Measurements from ENCODE around the gene HOXB8. TPM values are rescaled to one million over a fixed set of nuclear protein-coding genes. Genes with fewer than 3 reads are reported as not detected.

HOXB8 gene
- total RNA-seq, 1 donor from 2014 or later = 0.98 TPM

DNA sequence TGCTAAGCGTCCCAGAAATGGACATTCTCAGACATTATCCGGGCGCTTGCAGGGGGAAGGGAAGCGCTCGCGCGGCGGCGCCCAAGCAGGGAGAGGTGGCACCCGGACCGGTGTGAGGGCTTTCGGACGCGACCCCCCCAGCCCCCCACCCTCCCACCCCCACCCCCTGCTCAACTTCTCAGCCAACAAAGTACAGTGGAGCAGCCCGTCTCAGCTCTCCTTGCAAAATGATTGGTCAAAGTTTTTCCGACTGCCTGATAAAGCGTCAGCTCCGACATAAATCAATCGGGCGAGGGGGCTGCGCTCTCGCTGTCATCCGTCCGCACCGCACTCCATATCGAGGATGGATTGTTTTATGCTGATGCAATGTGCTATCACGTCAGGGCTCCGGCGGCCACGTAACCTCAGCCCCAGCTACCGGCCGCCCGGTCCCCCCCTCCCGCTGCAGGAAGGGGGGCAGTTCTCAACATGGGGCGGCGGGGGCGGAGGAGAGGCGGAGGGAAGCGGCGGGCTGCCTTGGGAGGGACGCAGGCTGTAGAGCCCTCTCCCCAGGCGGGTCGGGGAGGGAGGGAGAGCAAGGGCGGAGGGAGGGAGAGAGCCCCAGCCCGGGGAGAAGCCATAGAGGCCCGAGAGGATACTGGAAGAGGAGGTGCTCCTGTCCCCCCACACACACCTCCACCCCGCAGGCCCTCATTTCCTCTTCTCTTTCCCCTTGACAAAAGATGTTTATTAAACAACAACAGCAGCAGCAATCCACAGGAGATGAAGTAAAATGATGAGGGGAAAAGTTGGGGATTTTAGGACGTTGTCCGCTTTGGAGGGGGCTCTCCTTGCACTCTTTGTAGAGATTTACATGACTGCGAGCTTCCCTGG is 11.4 kb upstream of the HOXB8 start, which contains the start of gene HOXB9:
HOXB9 (minus strand) TSS at position 114 of the 873 bp plus-strand sequence; CDS start at position 25, 89 bp downstream.
- DNase-seq (ENCODE audit: low spot score) = no peak
- ATAC-seq = no peak
- intact Hi-C loops (cut with DNase I) = no loop called here

GRCh38 chr17:48625495-48626244 is 10.6 kb upstream of the HOXB8 start:
- DNase-seq (ENCODE audit: low spot score) = no peak
- intact Hi-C loops (cut with DNase I) = no loop called here
- ATAC-seq = no peak

- intact Hi-C loops (cut with DNase I) = no loop called here
- DNase-seq (ENCODE audit: low spot score) (no peak), ATAC-seq (peak; percentile 43)
Measured at GRCh38 chr17:48624544-48625494, 9.7 kb upstream of the HOXB8 start.

GRCh38 chr17:48624118-48624517 is 9.0 kb upstream of the HOXB8 start:
- intact Hi-C loops (cut with DNase I) = no loop called here
- ATAC-seq (no peak), DNase-seq (ENCODE audit: low spot score) (no peak)

DNA sequence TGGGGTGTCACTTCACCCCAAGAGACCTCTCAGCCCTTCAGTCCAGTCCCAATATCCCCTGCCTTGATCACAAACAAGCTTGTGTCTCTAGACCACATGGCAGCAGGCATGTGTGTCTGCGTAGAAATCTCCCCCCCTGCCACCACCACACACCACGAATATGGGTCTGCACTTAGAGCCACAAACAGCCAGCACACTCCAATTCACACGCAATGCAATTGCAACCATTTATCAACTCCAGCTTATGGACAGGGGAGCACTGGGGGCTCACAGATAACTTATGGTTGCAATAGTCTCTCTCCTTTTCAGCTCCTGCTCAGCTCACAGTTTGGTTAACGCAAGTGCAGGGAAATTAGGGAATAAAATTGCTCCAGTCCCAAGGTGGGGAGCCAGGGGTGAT is 8.5 kb upstream of the HOXB8 start:
- intact Hi-C loops (cut with DNase I) = no loop called here
- ATAC-seq (no peak), DNase-seq (ENCODE audit: low spot score) (no peak)

- DNase-seq (ENCODE audit: low spot score) (no peak), ATAC-seq (no peak)
- intact Hi-C loops (cut with DNase I) = no loop called here
Measured at GRCh38 chr17:48622857-48623256, 7.8 kb upstream of the HOXB8 start.

DNA sequence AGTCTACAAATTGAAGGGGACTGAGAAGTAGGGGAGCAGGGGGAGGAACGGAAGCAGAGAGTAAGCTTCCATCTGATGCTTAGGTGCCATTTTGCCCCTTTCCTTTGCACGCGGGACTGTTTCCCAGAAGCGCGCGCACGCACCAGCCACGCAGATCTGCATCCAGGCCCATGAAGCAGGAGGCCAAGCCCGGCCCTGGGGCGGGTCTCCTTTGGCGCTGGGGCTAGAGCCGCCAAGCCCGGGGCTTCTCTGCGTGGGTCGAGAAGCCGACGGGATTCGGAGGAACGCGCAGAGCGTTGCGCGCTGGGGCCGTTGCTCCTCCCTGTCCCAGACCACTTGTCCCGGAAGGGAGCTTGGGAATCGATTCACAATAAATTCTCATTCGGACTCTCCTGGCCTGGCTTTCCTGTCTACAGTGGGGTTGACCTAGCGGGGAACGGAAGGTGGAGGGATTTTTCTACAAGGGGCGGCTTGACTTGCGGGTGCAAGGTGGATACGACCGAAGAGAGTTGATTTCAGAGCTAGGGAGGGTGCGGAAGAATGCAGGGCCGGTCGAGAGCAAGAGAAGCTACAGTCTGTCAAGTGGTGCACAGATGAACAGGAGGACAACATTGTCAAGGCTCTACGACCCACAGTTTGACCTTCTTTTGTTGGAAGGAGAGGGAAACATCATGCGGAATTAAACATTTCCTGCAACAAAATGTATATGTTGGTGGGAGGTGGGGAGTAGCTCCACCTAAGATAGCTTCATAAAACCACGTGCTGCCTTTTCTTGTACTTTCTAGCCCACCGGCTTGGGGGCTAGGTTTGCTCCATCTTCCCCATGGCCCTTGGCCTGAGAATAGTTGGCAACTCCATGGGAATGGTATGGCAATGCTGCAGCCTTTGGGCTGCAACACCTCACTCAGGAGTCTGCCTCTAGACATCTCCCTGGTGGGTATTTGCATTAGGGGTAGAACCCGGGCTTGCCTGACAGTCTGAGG is 6.6 kb upstream of the HOXB8 start:
- intact Hi-C loops (cut with DNase I) = no loop called here
- no peak for DNase-seq (ENCODE audit: low spot score)
- ATAC-seq = no peak

DNA sequence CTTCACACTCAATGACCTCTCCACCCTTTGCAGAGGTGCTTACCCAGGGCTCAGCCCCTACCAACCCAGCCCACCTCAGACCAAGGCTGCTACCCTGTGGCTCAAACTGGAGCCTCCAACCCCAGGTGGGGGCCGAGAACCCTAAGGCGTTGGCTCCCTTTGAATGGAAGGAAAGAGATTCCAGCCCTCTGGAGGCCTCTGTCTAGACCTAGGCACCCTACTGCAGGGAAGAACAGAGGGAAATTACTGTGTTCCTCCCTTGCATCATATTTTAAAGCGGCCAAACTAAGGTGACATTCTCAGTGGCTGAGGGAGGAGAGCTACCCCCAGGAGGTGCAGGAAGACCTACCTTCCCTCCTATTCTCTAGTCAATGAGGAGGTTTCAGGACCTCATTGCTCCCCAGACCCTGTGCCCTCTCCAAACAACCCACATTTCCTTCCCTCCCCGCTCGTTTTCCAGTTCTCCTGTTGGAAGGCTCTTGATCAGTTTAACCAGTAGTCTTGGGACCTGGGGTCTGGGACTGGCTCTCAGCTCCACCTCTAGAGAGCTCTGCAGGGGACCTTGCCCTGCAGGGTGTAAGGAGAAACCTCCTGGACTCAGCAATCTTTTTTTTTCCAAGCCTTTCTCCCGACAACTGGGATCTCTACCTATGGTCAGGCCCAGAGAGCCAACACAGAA is 5.5 kb upstream of the HOXB8 start:
- no peak for ATAC-seq
- intact Hi-C loops (cut with DNase I) = no loop called here

DNA sequence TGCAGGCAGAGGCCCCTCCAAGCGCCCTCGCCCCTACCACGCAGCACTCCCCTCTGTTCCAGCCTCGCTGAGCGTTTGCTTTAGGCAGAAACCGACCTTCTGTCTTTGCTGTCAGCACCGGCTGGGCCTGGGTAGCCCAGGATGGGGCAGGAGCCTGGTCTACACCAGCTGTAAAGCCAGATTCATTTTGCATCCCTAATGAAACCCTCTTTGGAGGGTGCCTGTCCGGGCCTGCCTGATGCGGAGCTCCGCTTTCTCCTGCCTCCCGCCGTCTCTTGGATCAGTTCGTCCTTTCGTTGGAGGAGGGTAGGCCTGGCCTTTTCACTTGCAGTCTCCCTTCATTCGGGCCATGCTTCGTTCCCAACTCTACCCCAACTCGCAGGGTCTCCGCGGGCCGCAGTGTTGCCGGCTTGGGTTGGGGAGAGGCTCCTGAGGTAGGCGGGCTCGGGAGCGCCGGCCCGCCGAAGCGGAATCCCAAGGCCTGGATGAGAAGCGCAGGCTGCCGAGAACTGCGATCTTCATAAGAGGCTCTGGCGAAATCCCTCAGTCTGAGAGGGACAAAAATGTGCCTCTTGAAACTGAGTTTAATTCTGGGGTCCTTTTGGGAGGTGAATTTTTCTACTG is 4.8 kb upstream of the HOXB8 start:
- intact Hi-C loops (cut with DNase I) = no loop called here
- no peak for ATAC-seq
- no peak for DNase-seq (ENCODE audit: low spot score)

More for the DNA sequence above, 5.5 kb upstream of the HOXB8 start:
- no peak for DNase-seq (ENCODE audit: low spot score)

DNA sequence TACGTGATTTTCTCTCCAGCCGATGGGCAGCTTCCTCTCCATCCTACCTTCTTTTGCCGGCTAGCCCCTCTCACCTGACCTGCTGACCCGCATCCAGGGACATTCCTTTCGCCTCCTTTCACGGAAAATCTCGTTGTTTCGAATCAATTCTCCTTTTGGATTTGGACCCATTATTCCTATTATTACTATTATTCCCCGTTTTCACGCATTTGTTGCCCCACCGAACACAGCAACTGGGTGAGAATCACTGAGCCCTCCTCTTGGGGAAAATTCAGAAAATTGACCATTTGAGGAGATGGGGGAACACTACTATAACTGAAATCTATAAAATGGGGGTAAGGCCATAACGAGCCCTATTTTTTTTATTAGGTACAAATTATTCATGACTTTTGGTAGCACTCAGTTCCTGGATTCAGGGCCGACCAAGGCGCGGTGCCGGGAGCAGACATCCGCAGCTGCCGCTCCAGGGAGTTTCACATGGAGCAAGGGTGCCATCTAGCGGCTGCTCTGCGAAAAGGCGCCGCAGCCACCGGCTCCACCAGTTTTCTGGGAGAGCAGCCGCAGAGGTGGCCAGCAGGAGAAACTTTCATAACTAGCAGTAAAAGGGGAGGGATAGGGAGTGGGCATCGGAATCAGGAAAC is 3.3 kb upstream of the HOXB8 start:
- DNase-seq (ENCODE audit: low spot score) (peak; percentile 94), ATAC-seq (peak; percentile 95)
- intact Hi-C loops (cut with DNase I) = no loop called here

DNA sequence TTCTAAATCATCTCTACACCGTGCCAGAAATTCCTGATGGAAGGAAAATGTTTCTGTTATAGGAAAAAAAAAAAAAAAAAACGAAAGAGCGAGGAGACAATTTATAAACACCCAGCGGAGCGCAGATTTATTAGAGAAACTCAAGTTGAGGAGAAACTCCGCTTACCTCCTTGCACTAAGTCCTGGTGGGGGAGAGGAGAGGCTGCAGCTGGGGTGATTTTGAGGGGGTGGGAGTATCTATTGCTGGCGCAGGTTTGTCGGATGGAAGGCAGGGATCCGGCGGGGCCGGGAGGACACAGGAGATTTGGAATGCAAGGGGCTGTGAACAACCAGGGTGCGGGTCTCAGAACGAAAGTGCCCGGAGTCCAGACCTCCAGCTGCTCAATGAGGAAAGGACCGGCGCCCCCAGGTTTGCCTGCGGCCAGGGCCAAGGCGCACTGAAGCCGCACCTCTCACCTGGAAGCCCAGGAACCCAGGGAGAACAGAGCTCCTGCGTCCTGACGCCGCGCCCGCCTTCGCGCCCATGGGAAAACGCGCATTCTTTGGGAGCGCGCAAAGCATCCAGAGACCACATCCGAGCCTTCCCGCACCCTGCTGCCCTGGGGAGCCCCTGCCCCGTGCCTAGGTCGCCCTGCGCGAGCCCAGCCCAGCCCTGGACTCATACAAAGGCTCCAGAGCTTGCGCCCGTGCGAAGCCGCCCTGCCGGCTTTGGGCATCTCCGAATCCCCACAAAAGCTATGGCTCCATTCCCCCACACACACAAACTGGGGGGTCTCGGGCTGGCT is 2.6 kb upstream of the HOXB8 start:
- no peak for ATAC-seq
- no peak for DNase-seq (ENCODE audit: low spot score)
- intact Hi-C loops (cut with DNase I) = no loop called here

GRCh38 chr17:48616717-48617470 is 1.8 kb upstream of the HOXB8 start:
- ATAC-seq = no peak
- intact Hi-C loops (cut with DNase I) = no loop called here
- DNase-seq (ENCODE audit: low spot score) = no peak

DNA sequence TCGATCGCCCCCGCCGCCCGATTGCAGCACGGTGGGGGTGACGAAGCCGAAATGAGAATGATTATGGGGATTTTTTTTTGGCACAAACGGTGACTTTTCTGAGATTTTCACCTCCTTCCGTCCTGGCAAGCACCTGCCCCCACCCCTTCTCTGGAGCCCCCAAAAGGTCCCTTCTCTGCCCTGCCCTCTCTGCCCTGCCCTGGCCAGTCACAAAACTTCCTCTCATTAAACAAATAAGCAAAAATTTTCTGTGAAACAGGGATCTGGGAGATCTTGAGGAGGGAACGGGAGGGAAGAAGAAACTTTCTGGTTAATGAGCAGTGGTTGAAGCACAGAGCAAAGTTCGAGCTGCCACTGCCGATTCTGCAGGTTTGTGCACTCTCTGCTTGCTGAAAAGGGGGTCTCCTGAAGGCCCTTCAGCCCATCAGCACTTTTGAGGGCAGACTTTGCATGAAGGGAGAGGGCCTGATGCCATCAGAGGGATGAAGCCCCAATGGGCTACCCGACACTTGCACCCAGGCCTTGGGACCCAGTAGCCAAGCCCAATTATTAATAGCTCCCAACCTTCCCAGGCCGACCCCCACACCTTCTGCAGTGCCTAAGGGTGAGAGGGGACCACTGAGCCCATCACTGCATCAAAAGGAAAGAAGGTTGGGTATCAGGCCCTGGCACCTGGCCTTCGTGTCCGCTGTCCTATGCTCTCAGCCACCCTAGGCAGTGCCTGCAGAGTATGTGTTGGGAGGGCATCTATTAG is 1.0 kb upstream of the HOXB8 start:
- no peak for ATAC-seq
- DNase-seq (ENCODE audit: low spot score) = no peak
- intact Hi-C loops (cut with DNase I) = no loop called here
